BLaER1 (cell line): ENCODE measurements around the gene ITFG1.
"Not testable (repeated sequence)": the region's sequence is repeated elsewhere in the genome, so short reads cannot be mapped to it uniquely, and the experiment has no call there.

Experiments
- H3K27ac ChIP-seq: shearing (Covaris generic); formaldehyde crosslinking; 2 replicates; pipeline ENCODE4 v1.8.1; 2022
- H3K27me3 ChIP-seq: shearing (Covaris generic); formaldehyde crosslinking; 2 replicates; pipeline ENCODE4 v1.8.1; 2022
- H3K36me3 ChIP-seq: shearing (Covaris generic); formaldehyde crosslinking; 2 replicates; pipeline ENCODE4 v1.8.1; 2022
- H3K4me1 ChIP-seq: shearing (Covaris generic); formaldehyde crosslinking; 2 replicates; pipeline ENCODE4 v1.8.1; 2022
- H3K4me2 ChIP-seq: shearing (Covaris generic); formaldehyde crosslinking; 2 replicates; pipeline ENCODE4 v1.8.1; 2022
- H3K4me3 ChIP-seq: shearing (Covaris generic); formaldehyde crosslinking; 2 replicates; pipeline ENCODE4 v1.8.1; 2022
- H3K9ac ChIP-seq: shearing (Covaris generic); formaldehyde crosslinking; 2 replicates; pipeline ENCODE4 v1.8.1; 2022
- H3K9me3 ChIP-seq: shearing (Covaris generic); formaldehyde crosslinking; 2 replicates; pipeline ENCODE4 v1.8.1; 2022
- H4K20me1 ChIP-seq: shearing (Covaris generic); formaldehyde crosslinking; 2 replicates; pipeline ENCODE4 v1.8.1; 2022
- Cebpa-rat ChIP-seq: shearing (Covaris generic); IDR thresholded peaks from 2 replicates; pipeline ENCODE4 v1.8.1; 2022

ITFG1 gene

DNA sequence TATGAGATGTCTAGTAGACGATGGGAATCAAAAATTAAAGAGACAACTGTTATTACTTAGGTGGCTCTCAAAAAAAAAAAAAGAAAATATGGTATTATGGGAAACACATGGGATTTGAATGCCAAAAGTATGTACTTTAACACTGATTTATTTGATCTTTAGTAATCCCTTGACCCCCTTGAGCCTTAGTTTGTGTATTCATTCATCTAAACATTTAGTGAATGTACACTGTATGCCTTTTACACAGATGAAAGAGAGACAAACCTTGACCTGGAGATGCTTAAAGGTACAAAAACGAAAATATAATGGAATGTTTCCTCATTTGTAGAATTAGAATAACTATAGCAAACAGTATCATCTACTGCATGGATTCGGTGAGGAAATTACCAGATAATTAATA, 278.5 kb downstream of the ITFG1 start:
- Histone ChIP-seq H3K9ac (no peak overlapping the region), H3K36me3 (no peaks in the 10 kb centered on the region), H3K4me1 (no peaks in the 10 kb centered on the region), H3K4me3 (no peak overlapping the region), H4K20me1 (no peaks in the 10 kb centered on the region), H3K4me2 (no peak overlapping the region), H3K27me3 (no peaks in the 10 kb centered on the region), H3K9me3 (peaks cover 26% of the 10 kb centered on the region), H3K27ac (no peak overlapping the region)
- TF ChIP-seq Cebpa-rat: no peak

DNA sequence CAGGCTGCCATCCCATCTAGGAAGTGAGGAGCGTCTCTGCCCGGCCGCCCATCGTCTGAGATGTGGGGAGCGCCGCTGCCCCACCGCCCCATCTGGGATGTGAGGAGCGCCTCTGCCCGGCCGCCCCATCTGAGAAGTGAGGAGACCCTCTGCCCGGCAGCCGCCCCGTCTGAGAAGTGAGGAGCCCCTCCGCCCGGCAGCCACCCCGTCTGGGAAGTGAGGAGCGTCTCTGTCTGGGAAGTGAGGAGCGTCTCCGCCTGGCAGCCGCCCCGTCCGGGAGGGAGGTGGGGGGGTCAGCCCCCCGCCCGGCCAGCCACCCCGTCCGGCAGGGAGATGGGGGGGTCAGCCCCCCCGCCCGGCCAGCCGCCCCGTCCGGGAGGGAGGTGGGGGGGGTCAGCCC, 279.8 kb downstream of the ITFG1 start:
- not testable (repeated sequence) for H3K4me3 ChIP-seq, H3K4me1 ChIP-seq, H3K4me2 ChIP-seq, H3K9ac ChIP-seq, H4K20me1 ChIP-seq, H3K27me3 ChIP-seq, H3K36me3 ChIP-seq, H3K27ac ChIP-seq
- peaks cover 26% of the 10 kb centered on the region for H3K9me3 ChIP-seq

DNA sequence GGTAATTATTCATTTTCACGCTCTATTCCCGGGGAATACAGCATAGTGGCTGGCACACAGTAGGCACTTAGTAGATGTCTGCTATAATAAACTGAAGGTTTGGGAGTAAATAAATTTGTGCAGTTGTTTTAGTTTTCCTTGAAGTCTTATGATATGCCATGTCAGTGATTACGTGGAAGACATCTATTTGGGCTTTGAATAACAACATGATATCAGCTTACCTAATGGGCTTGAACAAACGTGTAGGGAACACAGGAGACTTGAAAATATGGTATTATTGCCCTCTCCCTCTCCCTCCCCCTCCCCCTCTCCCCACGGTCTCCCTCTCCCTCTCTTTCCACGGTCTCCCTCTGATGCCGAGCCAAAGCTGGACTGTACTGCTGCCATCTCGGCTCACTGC, 280.8 kb downstream of the ITFG1 start:
- Histone ChIP-seq H3K27me3 (no peaks in the 10 kb centered on the region), H3K36me3 (peaks cover 7% of the 10 kb centered on the region; the same call in 1 of the 2 replicates), H3K9me3 (peaks cover 26% of the 10 kb centered on the region), H3K4me2 (no peak overlapping the region), H3K4me1 (no peaks in the 10 kb centered on the region), H4K20me1 (no peaks in the 10 kb centered on the region), H3K4me3 (no peak overlapping the region), H3K9ac (no peak overlapping the region), H3K27ac (no peak overlapping the region)
- no peak for TF ChIP-seq Cebpa-rat

DNA sequence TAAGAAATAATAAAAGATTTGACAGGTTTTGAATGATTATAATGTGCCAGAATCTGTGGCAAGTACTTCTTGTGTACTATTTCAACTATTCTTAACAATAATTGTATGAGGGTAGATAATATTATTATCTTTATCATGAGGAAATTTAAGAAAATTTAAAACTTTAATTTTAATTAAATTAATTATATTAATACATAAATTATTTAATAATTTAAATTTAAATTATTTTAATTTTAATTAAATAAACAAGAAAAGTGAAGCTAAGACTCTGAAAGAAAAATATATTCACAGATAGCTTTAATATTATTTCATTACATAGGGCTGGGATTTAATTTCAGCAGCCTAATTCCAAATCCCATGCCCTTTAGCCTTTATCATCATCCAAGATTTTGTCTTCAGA, 285.7 kb downstream of the ITFG1 start:
- Histone ChIP-seq H3K9me3 (peaks cover 5% of the 10 kb centered on the region; the same call in 1 of the 2 replicates), H4K20me1 (no peaks in the 10 kb centered on the region), H3K4me1 (no peaks in the 10 kb centered on the region), H3K4me3 (no peak overlapping the region), H3K36me3 (peaks cover 7% of the 10 kb centered on the region; the same call in 1 of the 2 replicates), H3K27ac (no peak overlapping the region), H3K4me2 (no peak overlapping the region), H3K9ac (no peak overlapping the region), H3K27me3 (no peaks in the 10 kb centered on the region)
- TF ChIP-seq Cebpa-rat: no peak

DNA sequence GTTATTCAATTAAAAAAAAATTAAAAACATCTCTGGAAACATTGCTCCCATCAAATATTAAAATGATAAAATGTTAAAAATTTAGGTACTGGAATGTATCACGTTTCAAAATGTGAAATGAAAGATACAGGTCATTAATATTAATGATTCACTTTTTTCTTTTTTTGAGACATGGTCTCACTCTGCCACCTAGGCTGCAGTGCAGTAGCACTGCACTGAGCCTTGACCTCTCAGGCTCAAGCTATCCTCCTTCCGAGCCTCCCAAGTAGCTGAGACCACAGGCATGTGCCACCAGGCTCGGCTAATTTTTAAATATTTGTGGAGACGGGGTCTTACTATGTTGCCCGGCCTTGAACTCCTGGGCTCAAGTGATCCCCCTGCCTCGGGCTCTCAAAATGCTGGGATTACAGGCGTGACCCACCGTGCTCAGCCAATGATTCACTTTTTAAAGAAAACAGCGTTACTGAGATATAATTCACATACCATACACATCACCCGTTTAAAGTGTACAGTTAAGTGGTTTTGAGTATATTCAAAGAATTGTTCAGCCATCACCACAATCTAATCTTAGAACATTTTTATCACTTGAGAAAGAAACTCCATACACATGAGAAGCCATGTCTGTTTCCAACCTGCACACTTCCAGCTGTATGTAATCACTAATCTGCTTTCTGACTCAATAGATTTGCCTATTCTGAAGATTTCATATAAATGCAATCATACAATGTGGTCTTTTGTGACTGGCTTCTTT, 298.0 kb downstream of the ITFG1 start:
- Histone ChIP-seq H3K27me3 (no peaks in the 10 kb centered on the region), H3K27ac (no peak overlapping the region), H3K36me3 (peaks cover 4% of the 10 kb centered on the region), H3K4me3 (no peak overlapping the region), H3K4me2 (no peak overlapping the region), H3K9me3 (no peaks in the 10 kb centered on the region), H3K9ac (no peak overlapping the region), H4K20me1 (no peaks in the 10 kb centered on the region), H3K4me1 (no peaks in the 10 kb centered on the region)
- no peak for TF ChIP-seq Cebpa-rat

DNA sequence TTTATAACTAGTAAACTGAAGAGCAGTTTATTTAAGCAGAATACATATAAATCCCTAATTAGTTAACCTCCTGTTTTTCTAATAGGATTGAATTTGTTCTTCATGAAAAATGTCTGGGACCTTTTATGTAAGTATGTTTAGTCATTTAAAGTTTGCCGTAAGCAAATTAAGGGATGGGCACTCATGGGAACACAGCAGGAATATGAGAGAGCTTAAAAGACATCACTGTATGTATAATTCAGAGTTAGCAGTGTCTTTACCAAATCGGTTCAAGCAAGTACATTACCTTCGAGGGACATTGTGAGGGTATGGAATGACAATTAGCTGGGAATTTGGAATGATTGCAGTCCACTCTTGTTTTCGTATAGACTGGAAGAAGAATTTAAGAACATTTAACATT, 299.4 kb downstream of the ITFG1 start:
- Histone ChIP-seq H4K20me1 (no peaks in the 10 kb centered on the region), H3K9me3 (no peaks in the 10 kb centered on the region), H3K27me3 (no peaks in the 10 kb centered on the region), H3K36me3 (peaks cover 13% of the 10 kb centered on the region), H3K4me3 (no peak overlapping the region), H3K27ac (no peak overlapping the region), H3K9ac (no peak overlapping the region), H3K4me2 (no peak overlapping the region), H3K4me1 (no peaks in the 10 kb centered on the region)
- TF ChIP-seq Cebpa-rat: no peak

DNA sequence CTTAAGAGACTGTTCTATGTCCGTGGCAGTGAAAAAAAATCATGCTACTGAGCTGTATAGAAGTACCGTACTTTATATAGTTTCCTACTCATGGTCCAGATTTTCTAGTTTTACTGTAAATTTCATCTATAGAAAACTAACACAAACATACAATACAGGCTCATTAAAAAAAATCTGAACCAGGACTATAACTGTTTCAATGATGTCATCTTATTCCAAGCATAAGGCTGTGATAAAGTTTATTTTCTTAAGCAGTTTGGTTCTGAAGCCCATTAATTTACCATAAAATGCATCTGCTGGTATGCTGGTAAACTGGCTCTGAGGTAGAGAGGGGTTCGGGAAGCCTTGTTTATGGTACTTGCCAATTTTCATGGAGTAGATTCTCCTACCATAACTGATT, 300.4 kb downstream of the ITFG1 start:
- Histone ChIP-seq H3K4me3 (no peak overlapping the region), H3K27me3 (no peaks in the 10 kb centered on the region), H3K27ac (no peak overlapping the region), H3K4me1 (no peaks in the 10 kb centered on the region), H3K9me3 (no peaks in the 10 kb centered on the region), H3K4me2 (no peak overlapping the region), H3K36me3 (peaks cover 16% of the 10 kb centered on the region), H3K9ac (no peak overlapping the region), H4K20me1 (no peaks in the 10 kb centered on the region)
- TF ChIP-seq Cebpa-rat: no peak

DNA sequence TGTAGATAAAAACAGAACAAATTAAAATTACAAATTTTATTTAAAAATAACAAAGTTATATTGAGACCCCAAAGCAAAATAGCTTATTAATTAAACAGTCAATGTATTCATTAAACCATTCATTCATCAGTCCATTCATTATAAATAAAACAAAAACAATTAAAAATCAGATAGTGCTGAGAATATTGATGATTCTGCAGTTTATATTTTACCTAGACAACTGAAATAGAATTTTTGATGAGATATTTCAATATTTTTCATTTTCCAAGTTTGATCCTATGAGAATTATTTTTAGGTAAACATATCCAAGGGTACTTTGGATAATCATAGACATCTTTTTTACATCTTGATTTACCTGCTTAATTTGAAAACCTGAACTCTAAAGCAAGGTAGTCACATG, 301.9 kb downstream of the ITFG1 start:
- H3K4me3 ChIP-seq: no peak overlapping the region
- peaks cover 18% of the 10 kb centered on the region for H3K36me3 ChIP-seq
- TF ChIP-seq Cebpa-rat: no peak
- no peak overlapping the region for H3K4me2 ChIP-seq
- H4K20me1 ChIP-seq: no peaks in the 10 kb centered on the region
- no peak overlapping the region for H3K27ac ChIP-seq
- H3K9ac ChIP-seq: no peak overlapping the region
- no peaks in the 10 kb centered on the region for H3K4me1 ChIP-seq
- H3K27me3 ChIP-seq: no peaks in the 10 kb centered on the region
- H3K9me3 ChIP-seq: peaks cover 2% of the 10 kb centered on the region; the same call in 1 of the 2 replicates

DNA sequence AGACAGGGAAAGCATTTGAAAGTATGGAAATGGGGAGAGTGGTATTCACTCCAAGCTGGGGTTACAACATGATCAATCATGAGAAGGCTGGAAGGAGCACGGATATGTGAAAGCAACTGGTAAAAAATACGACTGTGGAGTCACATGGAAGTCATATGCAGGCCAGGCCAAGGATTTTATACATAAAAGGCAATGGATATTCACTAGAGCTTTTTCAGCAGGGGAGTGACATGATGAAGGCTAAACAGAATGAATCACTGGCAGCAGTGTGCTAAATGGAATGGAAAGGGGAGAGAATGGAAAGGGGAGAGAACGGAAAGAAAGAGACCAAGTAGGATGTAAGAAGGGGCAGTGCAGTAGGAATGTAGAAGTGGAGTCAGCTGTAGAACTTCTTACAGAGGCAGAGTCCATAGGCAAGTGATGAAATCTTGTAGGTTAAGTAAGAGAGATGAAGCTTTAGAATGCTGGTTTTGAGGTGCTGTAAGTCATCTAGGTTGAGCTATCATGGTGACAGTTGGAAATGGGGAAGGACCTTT, 304.1 kb downstream of the ITFG1 start:
- Histone ChIP-seq H3K27me3 (no peaks in the 10 kb centered on the region), H3K4me3 (no peak overlapping the region), H3K36me3 (peaks cover 39% of the 10 kb centered on the region), H4K20me1 (no peaks in the 10 kb centered on the region), H3K9me3 (peaks cover 20% of the 10 kb centered on the region), H3K4me2 (no peak overlapping the region), H3K4me1 (no peaks in the 10 kb centered on the region), H3K27ac (no peak overlapping the region), H3K9ac (no peak overlapping the region)
- TF ChIP-seq Cebpa-rat: no peak

DNA sequence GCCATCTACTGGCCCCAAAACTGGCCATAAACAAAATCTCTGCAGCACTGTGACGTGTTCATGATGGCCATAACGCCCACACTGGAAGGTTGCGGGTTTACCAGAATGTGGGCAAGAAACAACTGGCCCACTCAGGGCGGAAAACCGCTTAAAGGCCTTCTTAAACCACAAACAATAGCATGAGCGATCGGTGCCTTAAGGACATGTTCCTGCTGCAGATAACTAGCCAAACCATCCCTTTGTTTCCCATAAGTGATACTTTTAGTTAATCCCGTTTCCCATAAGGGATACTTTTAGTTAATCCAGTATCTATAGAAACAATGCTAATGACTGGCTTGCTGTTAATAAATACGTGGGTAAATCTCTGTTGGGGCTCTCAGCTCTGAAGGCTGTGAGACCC, 308.4 kb downstream of the ITFG1 start:
- not testable (repeated sequence) for H3K4me1 ChIP-seq, H4K20me1 ChIP-seq, H3K4me3 ChIP-seq, H3K27me3 ChIP-seq, H3K9ac ChIP-seq, H3K4me2 ChIP-seq, H3K27ac ChIP-seq
- Histone ChIP-seq H3K9me3 (peaks cover 20% of the 10 kb centered on the region), H3K36me3 (peaks cover 35% of the 10 kb centered on the region)

DNA sequence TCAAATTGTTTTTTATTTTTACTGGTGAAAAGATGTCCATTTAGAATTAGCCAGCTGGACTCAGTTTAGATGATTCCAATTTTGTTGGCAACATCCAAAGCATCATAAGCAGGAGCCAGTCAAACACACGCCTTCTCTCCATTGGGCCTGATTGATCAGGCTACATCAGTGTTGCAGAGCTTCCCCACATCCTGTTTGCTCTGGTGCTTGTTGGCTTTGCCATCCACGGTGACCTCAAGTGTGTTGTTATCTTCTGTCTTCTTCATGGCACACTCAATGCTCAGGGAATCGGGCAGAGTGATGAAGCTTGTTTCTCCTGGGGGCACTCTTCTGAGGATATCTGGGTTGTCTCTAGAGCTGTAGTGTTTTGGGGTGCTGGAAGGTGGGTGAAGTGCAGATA, 310.8 kb downstream of the ITFG1 start:
- H3K4me1 ChIP-seq: no peaks in the 10 kb centered on the region
- peaks cover 23% of the 10 kb centered on the region for H3K36me3 ChIP-seq
- H3K9me3 ChIP-seq: peaks cover 20% of the 10 kb centered on the region
- H3K4me2 ChIP-seq: no peak overlapping the region
- H4K20me1 ChIP-seq: no peaks in the 10 kb centered on the region
- no peak overlapping the region for H3K4me3 ChIP-seq
- peaks cover 7% of the 10 kb centered on the region for H3K27me3 ChIP-seq
- no peak for TF ChIP-seq Cebpa-rat
- H3K27ac ChIP-seq: no peak overlapping the region
- H3K9ac ChIP-seq: no peak overlapping the region
